GM10847 (cell line): ENCODE data around the gene THEM4.

ENCODE experiments used
- POLR2A ChIP-seq: IDR thresholded peaks from 2 replicates; pipeline ENCODE4 v1.6.1; 2011; ENCODE audit not compliant: insufficient read length; ENCODE audit errors: extremely low read depth

The THEM4 gene

GRCh38 chr1:151871284-151872030 lies 37.9 kb downstream of the THEM4 start:
- no peak for TF ChIP-seq POLR2A

- no peak for TF ChIP-seq POLR2A
These were observed 40.8 kb downstream of the THEM4 start for GRCh38 chr1:151868486-151868885.

GRCh38 chr1:151867765-151868411 lies 41.4 kb downstream of the THEM4 start:
- no peak for TF ChIP-seq POLR2A

- no peak for TF ChIP-seq POLR2A
These were observed 42.0 kb downstream of the THEM4 start for GRCh38 chr1:151867321-151867720.

- no peak for TF ChIP-seq POLR2A
These were observed 44.9 kb downstream of the THEM4 start for GRCh38 chr1:151864411-151864810.

GRCh38 chr1:151862604-151863003 lies 46.7 kb downstream of the THEM4 start:
- no peak for TF ChIP-seq POLR2A

GRCh38 chr1:151860504-151861187 lies 48.7 kb downstream of the THEM4 start:
- no peak for TF ChIP-seq POLR2A

- no peak for TF ChIP-seq POLR2A
These were observed 49.4 kb downstream of the THEM4 start for GRCh38 chr1:151859891-151860293.

GRCh38 chr1:151858886-151859665 lies 50.2 kb downstream of the THEM4 start:
- no peak for TF ChIP-seq POLR2A

GRCh38 chr1:151858030-151858746 lies 51.1 kb downstream of the THEM4 start:
- TF ChIP-seq POLR2A: no peak

GRCh38 chr1:151855933-151856332 lies 53.4 kb downstream of the THEM4 start:
- no peak for TF ChIP-seq POLR2A

- no peak for TF ChIP-seq POLR2A
These were observed 54.7 kb downstream of the THEM4 start for GRCh38 chr1:151854658-151855057.

- TF ChIP-seq POLR2A: no peak
These were observed 55.8 kb downstream of the THEM4 start, which contains the start of gene THEM5 for GRCh38 chr1:151853411-151853943. THEM5 (minus strand) TSS chr1:151853712; CDS start chr1:151853565, 147 bp downstream.

- TF ChIP-seq POLR2A: no peak
These were observed 56.6 kb downstream of the THEM4 start for GRCh38 chr1:151852733-151853132.
